NCI-H345 treated with DMSO at 0.1 percent for 48 hours (cell line): ENCODE data around the gene IMPDH2.

Source experiments
- DNase-seq: peaks from one replicate; lab custom pipeline; 2025; ENCODE audit not compliant: unreplicated experiment; lab: John Stamatoyannopoulos, UW

Gene IMPDH2

DNA sequence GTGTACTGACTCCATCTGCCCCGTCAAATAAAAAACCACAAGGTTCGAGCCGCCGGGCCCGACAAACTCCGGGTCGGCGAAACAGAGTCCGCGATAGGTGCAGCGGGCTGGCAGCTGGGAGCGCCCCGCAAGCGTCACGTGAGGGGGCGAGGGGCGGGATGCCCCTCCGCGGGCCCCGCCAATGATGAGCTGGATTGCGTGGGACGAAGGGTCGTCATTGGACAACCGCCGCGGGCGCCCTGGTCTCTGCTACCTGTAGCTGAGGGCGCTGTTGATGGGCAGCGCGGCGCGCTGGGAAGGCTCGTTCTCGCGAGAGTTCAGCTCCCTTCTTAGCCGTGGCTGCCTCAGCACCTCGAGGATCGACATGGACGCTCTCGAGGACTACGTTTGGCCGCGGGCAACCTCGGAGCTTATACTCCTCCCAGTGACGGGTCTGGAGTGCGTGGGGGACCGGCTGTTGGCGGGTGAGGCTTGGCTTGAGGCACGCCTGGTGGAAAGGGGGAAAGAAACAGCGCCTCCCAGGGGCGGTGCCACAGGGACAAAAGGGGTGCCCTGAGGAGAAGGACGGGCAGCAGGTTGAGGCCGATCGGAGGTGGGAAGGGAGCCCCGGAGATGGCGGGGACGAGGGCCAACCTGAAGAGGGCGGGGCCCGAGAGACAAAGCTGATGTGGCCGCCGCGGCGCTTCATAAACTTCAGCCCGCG is 22.0 kb downstream of the IMPDH2 start, which contains the start of gene WDR6:
WDR6 (plus strand) TSS at position 324 of the 703 bp plus-strand sequence; CDS start at position 365, 41 bp downstream.
- peak; percentile 79 for DNase-seq

GRCh38 chr3:49006408-49007067 is 22.7 kb downstream of the IMPDH2 start:
- no peak for DNase-seq

DNA sequence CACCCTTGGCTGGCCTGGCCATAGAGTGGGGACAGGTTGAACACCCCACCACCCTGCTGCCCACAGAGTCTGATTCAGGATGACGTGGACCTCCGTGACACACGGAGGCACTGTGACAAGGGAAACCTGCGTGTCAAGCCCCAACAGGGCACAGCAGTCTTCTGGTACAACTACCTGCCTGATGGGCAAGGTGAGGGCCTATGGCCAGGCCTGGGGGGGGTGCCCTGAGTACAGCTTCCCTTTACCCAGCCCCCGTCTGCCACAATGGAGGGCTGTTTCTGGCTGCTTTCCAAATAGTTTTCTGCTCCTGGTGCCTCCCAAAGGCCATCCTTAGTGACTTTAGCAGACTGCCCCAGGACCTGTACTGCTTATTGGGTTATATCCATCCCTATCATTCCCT is 23.2 kb downstream of the IMPDH2 start:
- no peak for DNase-seq

GRCh38 chr3:49005303-49005680 is 23.9 kb downstream of the IMPDH2 start:
- DNase-seq: no peak

DNA sequence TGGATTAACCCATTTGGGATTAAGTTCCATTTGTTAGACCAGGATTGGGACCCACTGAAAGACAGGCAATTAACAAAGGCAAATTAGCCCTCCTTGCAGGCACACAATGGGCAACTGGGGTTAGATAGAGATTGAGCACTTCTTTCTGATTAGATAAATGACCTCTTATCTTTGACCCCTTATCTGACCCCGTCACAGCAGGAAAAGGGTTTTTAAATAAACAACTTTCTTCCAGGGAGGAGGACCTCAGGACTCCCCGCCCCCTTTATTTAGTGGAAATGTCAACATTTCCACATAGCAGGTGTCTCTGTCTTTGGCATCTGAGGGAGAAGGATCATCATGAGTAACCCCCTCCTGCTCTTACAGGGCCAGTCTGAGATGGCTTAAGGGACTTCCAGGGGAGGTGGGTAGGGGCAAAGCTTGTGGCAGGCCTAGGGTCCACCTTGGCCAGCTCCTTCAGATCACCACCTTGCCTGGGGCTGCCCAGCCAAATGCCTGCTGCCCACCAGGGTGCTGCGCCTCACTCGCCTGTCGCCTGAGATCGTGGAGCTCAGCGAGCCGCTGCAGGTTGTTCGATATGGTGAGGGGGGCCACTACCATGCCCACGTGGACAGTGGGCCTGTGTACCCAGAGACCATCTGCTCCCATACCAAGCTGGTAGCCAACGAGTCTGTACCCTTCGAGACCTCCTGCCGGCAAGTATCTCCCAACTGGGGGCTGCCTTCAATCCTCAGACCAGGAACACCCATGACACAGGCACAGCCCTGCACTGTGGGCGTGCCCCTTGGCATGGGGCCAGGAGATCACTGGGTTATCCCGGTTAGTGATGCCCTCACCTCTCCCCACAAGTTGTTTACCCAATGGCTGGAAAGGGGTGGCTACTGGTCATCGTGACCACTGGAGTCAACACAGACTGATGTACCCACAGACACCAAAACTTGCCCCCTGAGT is 24.6 kb downstream of the IMPDH2 start:
- DNase-seq: no peak

GRCh38 chr3:49001155-49001554 is 28.0 kb downstream of the IMPDH2 start:
- DNase-seq: no peak

DNA sequence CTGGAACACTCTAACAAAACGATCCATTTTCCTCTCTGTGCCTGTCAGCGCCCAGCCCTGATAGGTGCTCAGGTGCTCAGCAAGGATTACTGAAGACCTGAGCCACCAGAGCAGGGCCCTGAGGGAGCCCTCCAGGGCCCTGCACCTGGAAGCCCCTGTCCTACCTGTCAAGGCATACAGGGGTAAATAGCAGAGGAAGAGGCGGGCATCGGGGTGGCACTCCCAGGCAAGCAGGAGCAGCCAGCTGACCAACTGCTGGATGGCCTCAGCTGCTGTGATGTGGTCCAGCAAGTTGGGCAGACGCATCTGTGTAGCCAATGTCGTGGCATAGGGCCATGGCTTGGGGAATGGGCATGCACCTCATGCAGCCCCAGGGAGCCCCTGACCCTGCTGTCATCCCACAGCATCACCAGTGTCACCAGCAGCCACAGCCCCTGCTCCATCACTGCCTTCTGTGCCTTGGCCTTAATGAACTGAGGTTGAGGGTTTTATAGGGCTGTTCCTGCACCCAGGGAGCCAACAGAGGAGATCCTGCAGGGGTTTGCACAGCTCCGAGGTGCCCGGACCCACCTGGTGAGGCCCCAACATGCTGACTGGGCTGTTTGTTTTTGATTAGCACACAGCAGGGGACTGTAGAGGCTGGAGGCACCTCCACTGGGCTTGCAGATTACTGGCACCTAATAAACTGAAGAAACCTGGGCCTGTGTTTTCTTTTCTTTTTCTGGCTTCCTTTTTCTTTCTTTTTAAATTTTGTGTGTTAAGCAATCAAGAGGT is 29.9 kb downstream of the IMPDH2 start:
- DNase-seq: no peak

DNA sequence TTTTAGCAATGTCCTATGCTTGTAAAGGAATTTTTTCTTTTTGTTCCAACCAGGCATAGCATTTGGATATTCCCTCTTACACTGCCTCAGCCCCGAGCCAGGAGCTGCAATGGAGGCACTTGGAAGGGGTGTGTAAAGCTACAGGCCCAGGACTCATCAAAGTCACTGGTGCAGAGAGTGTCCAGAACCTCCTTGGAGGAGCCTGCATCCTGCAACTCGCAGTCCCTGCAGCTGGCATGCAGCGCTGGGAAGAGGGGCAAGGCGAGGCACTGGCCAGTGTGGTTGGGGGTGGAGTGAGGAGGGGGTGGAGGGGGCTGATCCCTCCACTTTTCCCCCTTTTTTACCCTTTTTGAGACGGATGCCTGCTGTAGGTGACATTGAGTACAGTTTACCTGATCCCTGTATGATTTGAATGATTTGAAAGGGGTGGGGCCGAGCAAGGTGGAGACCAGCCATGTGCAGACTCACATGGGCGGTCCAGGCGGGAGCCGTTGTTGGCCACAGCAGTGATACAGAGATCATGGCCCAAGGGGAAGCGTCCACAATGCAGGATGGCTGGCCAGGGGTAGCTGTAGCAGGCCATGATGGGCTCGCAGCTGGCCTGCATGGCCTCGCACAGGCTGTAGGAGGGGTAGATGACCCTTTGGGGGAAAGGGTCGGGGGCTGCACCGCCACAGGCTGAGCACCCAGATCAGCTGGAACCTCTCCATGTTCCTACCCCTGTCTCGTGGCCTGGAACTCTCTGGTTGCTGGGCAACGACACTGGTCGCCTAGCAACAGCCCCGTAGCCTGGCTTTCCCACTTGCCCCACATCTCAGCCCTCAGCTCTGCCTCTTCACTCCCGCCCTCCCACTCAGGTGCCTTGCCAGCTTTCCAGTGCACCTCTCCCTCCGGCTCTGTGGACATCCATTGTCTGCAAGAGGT is 31.2 kb downstream of the IMPDH2 start:
- peak; percentile 35 for DNase-seq

DNA sequence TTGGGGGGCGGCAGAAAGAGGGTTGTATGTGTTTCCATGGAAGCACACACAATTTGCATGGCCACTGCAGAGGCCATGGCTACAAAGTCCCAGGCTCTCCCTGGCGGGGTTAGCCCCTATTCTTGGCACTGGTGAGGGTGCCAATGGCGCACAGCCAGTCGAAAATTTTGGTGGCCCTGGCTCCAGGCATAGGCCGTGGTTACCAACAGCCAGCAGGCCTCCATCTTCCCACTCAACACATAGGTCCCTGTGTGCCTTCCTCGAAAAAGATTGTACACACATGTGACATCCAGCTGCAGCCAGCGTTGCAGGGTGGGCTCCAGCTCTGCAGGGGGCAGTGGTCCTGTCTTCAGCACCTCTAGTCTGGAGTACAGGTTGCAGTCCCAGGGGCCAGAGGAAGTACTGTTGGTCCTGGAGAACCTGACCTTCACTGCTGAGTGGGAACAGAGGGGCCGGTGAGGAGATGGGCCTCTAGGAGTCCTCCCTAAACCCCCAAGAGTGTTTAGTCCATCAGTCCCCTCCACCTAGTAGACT is 32.0 kb downstream of the IMPDH2 start:
- no peak for DNase-seq

DNA sequence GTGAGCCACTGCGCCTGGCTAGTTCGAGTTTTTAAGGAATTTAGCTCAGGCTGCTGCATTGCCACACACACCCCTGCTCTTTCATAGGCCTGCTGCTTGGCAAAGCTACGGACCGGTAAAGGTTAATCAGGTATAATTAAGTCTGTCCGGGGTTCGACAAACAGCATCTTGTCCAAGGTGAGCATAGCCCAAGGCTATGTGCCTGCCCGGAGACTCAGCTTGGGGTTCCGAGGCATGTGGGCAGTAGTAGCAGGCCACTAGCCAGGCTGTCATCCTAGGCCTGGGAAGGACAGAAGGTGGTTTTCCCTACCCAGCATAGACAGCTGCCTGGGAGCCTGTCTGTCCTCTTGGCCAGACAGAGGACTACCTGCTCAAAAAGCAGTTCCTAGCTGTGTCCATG is 32.6 kb downstream of the IMPDH2 start:
- DNase-seq: no peak

GRCh38 chr3:48993834-48994233 is 35.4 kb downstream of the IMPDH2 start:
- no peak for DNase-seq

DNA sequence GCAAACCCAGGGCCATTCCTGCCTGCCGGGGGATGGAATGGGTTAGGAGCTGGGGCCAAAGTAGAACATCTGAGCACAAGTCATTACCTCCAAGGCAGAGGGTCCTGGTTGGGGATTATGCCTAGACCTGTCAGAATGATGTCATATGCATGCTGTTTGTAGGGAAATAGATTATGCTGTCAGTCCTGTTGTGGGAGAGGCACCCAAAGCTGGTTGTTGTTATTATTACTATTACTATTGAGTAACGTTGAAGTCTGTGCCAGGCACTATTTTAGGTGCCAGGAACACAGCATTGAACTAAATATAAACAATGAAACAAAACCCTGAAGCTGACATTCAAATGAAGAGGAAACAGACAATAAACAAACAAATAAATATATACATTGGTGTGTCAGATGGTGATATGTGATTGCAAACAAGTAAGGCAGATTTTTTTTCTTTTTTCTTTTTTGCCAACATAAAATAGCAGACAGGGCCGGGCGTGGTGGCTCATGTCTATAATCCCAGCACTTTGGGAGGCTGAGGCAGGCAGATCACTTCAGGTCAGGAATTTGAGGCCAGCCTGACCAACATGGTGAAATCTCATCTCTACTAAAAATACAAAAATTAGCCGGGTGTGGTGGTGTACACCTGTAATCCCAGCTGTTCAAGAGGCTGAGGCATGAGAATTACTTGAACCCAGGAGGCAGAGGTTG is 37.2 kb downstream of the IMPDH2 start:
- DNase-seq: no peak

- no peak for DNase-seq
Observed at GRCh38 chr3:48990636-48991469, 38.3 kb downstream of the IMPDH2 start.

- peak; percentile 44 for DNase-seq
Observed at GRCh38 chr3:48989796-48990635, 39.2 kb downstream of the IMPDH2 start, which contains the start of gene P4HTM. Gene P4HTM, plus strand, starts transcription at chr3:48990241. Its CDS starts 16 bp downstream, at chr3:48990257.

- DNase-seq: no peak
Observed at GRCh38 chr3:48989126-48989795, 39.9 kb downstream of the IMPDH2 start.

DNA sequence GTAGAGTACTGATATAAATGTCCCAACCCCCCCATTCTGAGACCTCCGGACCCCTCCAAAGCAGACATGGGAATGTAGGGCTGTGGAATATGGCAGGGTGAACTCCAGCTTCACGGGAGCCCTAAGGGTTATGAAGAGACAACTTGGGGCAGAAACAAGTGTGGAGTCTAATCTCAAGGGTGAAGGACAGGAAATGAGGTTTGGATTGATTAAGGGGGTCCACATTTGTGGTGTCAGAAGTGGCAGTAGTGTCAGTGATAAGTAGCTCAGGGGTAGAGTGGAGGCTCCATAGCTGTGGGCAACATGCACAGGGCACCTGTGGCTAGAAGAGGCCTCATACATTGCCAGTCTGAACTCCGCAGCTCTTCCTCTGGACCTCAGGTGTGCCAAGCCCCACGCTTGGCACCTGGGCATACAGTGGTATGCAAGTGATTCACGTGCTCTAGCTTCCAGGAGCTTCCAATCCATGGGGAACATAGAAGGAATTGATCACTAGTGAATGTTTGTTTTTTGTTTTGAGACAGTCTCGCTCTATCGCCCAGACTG is 43.3 kb downstream of the IMPDH2 start:
- DNase-seq: no peak
